ENCODE results near the gene SLC12A9.
"Not testable (repeated sequence)": the region's sequence is repeated elsewhere in the genome, so short reads cannot be mapped to it uniquely, and the experiment has no call there.

Gene SLC12A9

GRCh38 chr7:100852048-100852872 lies at the start of gene SLC12A9:
TSS of gene SLC12A9 (plus strand) at chr7:100852713. CDS start at chr7:100854198, 1,485 bp downstream.
- DNase-seq (ENCODE audit: low read depth): peak; percentile 57

- no peak for DNase-seq (ENCODE audit: low read depth)
Measured at GRCh38 chr7:100802951-100803350, 49.6 kb upstream of the SLC12A9 start.

GRCh38 chr7:100803398-100804161 lies 48.9 kb upstream of the SLC12A9 start:
- peak; percentile 73 for DNase-seq (ENCODE audit: low read depth)

GRCh38 chr7:100804681-100805431 lies 47.7 kb upstream of the SLC12A9 start:
- DNase-seq (ENCODE audit: low read depth): no peak

GRCh38 chr7:100806276-100806675 lies 46.2 kb upstream of the SLC12A9 start:
- no peak for DNase-seq (ENCODE audit: low read depth)

GRCh38 chr7:100806883-100807282 lies 45.6 kb upstream of the SLC12A9 start:
- not testable (repeated sequence) for DNase-seq (ENCODE audit: low read depth)

GRCh38 chr7:100808354-100808875 lies 44.1 kb upstream of the SLC12A9 start:
- DNase-seq (ENCODE audit: low read depth): no peak

GRCh38 chr7:100811480-100811879 lies 41.0 kb upstream of the SLC12A9 start:
- DNase-seq (ENCODE audit: low read depth): no peak

GRCh38 chr7:100812729-100813128 lies 39.8 kb upstream of the SLC12A9 start:
- DNase-seq (ENCODE audit: low read depth): no peak

- DNase-seq (ENCODE audit: low read depth): not testable (repeated sequence)
Measured at GRCh38 chr7:100816515-100816914, 36.0 kb upstream of the SLC12A9 start.

- no peak for DNase-seq (ENCODE audit: low read depth)
Measured at GRCh38 chr7:100817097-100817496, 35.4 kb upstream of the SLC12A9 start.

- DNase-seq (ENCODE audit: low read depth): no peak
Measured at GRCh38 chr7:100818366-100818765, 34.1 kb upstream of the SLC12A9 start.

- DNase-seq (ENCODE audit: low read depth): no peak
Measured at GRCh38 chr7:100818825-100819224, 33.7 kb upstream of the SLC12A9 start.

GRCh38 chr7:100819586-100819985 lies 32.9 kb upstream of the SLC12A9 start:
- no peak for DNase-seq (ENCODE audit: low read depth)

GRCh38 chr7:100822236-100823139 lies 30.0 kb upstream of the SLC12A9 start:
- DNase-seq (ENCODE audit: low read depth): no peak

GRCh38 chr7:100823140-100823525 lies 29.4 kb upstream of the SLC12A9 start:
- DNase-seq (ENCODE audit: low read depth): no peak

GRCh38 chr7:100823534-100823933 lies 29.0 kb upstream of the SLC12A9 start:
- DNase-seq (ENCODE audit: low read depth): no peak

- DNase-seq (ENCODE audit: low read depth): no peak
Measured at GRCh38 chr7:100824499-100825214, 27.9 kb upstream of the SLC12A9 start.

- DNase-seq (ENCODE audit: low read depth): no peak
Measured at GRCh38 chr7:100825215-100825671, 27.3 kb upstream of the SLC12A9 start.

- DNase-seq (ENCODE audit: low read depth): no peak
Measured at GRCh38 chr7:100825751-100826513, 26.6 kb upstream of the SLC12A9 start.
